ENCODE measurements around the gene CPED1.
"Not testable (repeated sequence)": the region's sequence is repeated elsewhere in the genome, so short reads cannot be mapped to it uniquely, and the experiment has no call there.

Gene CPED1

GRCh38 chr7:121073463-121074099 is 85.1 kb downstream of the CPED1 start:
- no peak overlapping the region for H3K4me3 ChIP-seq (ENCODE audit: low read length)
- peak; percentile 54 for DNase-seq (ENCODE audit: low read depth)
- TF ChIP-seq, protein P1, sequence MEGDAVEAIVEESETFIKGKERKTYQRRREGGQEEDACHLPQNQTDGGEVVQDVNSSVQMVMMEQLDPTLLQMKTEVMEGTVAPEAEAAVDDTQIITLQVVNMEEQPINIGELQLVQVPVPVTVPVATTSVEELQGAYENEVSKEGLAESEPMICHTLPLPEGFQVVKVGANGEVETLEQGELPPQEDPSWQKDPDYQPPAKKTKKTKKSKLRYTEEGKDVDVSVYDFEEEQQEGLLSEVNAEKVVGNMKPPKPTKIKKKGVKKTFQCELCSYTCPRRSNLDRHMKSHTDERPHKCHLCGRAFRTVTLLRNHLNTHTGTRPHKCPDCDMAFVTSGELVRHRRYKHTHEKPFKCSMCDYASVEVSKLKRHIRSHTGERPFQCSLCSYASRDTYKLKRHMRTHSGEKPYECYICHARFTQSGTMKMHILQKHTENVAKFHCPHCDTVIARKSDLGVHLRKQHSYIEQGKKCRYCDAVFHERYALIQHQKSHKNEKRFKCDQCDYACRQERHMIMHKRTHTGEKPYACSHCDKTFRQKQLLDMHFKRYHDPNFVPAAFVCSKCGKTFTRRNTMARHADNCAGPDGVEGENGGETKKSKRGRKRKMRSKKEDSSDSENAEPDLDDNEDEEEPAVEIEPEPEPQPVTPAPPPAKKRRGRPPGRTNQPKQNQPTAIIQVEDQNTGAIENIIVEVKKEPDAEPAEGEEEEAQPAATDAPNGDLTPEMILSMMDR (conservative IDR thresholded peaks at IDR 0.05; ENCODE audit: low read length), result no peak

DNA sequence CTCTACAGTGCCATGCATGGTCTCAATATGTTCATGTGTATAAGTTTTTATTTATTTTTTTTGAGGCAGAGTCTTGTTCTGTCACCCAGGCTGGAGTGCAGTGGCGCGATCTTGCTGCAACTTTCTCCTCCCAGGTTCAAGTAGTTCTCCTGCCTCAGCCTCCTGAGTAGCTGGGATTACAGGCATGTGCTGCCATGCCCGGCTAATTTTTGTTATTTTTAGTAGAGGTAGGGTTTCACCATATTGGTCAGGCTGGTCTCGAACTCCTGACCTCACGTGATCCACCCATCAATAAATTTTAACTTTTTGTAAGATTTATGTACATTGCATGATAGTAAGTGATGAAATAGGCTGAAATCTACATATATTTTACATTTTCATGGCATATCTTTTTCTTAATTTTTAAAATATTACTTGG is 86.9 kb downstream of the CPED1 start:
- not testable (repeated sequence) for DNase-seq (ENCODE audit: low read depth)

DNA sequence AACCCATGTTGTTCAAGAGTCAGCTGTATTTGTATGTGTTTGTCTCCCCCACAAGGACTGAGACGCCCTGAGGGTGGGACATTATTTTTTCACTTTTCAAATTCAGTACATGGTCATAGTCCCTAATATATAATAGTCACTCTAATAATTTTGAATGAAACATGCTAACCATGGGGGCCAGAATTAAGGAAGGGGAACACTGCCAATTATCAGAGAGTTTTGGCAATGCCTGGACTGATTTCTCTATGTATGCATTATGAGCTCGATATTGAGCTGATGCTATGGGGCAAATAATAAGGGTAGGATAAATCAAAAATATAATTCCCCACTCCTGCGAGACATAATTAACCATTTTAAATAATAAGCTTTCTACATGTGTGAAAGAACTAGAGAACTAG is 87.4 kb downstream of the CPED1 start:
- no peak for DNase-seq (ENCODE audit: low read depth)
- no peak overlapping the region for H3K4me3 ChIP-seq (ENCODE audit: low read length)

More for the DNA sequence above, 86.9 kb downstream of the CPED1 start:
- not testable (repeated sequence) for H3K4me3 ChIP-seq (ENCODE audit: low read length)

GRCh38 chr7:121076350-121077164 is 88.0 kb downstream of the CPED1 start:
- H3K4me3 ChIP-seq (ENCODE audit: low read length), result no peak overlapping the region
- TF ChIP-seq, protein P1 (conservative IDR thresholded peaks at IDR 0.05; ENCODE audit: low read length), result no peak
- peak; percentile 62 for DNase-seq (ENCODE audit: low read depth)

More for the DNA sequence above, 87.4 kb downstream of the CPED1 start:
- TF ChIP-seq, protein P1 (conservative IDR thresholded peaks at IDR 0.05; ENCODE audit: low read length), result no peak

- no peak overlapping the region for H3K4me3 ChIP-seq (ENCODE audit: low read length)
- TF ChIP-seq, protein P1 (conservative IDR thresholded peaks at IDR 0.05; ENCODE audit: low read length), result no peak
- DNase-seq (ENCODE audit: low read depth), result no peak
Observed at GRCh38 chr7:121077165-121077630, 88.7 kb downstream of the CPED1 start.

DNA sequence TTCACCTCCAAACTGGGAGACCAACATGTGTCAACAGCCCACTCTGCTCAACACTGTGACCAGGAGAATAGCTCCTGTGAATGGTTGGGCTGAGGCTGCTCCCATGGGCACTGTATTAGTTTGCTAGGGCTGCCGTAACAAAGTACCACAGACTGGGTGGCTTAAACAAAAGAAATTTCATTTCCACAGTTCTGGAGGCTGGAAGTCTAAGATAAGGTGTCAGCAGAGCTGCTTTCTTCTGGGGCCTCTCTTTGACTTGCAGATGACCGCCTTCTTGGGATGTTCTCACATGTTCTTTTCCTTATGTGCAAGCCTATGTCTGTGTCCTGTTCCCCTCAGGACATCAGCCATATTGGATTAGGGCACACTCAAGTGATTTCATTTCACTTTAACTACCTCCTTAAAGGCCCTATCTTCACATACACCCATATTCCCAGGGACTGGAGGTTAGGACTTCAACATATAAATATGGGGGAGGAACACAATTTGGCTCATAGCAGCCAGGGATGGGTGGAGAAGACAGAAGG is 90.3 kb downstream of the CPED1 start:
- TF ChIP-seq, protein P1 (conservative IDR thresholded peaks at IDR 0.05; ENCODE audit: low read length), result no peak
- no peak overlapping the region for H3K4me3 ChIP-seq (ENCODE audit: low read length)
- DNase-seq (ENCODE audit: low read depth), result no peak

GRCh38 chr7:121079425-121080169 is 91.1 kb downstream of the CPED1 start:
- TF ChIP-seq, protein P1 (conservative IDR thresholded peaks at IDR 0.05; ENCODE audit: low read length), result peak; percentile 33; the same call in 1 of the 2 replicates
- DNase-seq (ENCODE audit: low read depth), result peak; percentile 22
- no peak overlapping the region for H3K4me3 ChIP-seq (ENCODE audit: low read length)

Data from AG10803 (cell line).